ENCODE measurements around the gene RPS24. TPM values are rescaled to one million over a fixed set of nuclear protein-coding genes. Genes with fewer than 3 reads are reported as not detected.
"Not testable (repeated sequence)": the region's sequence is repeated elsewhere in the genome, so short reads cannot be mapped to it uniquely, and the experiment has no call there.

Gene RPS24
- total RNA-seq, 1 experiment from 2014 or later: 1,301 TPM

GRCh38 chr10:78058562-78058961, 24.9 kb downstream of the RPS24 start:
- Histone ChIP-seq H3K27me3 (ENCODE audit: control insufficient read depth, insufficient read depth, low read length) (no peaks in the 10 kb centered on the region), H3K36me3 (replicated peaks; ENCODE audit: control insufficient read depth, insufficient read depth, low read length) (no peaks in the 10 kb centered on the region; the same call in 1 of the 2 replicates)

DNA sequence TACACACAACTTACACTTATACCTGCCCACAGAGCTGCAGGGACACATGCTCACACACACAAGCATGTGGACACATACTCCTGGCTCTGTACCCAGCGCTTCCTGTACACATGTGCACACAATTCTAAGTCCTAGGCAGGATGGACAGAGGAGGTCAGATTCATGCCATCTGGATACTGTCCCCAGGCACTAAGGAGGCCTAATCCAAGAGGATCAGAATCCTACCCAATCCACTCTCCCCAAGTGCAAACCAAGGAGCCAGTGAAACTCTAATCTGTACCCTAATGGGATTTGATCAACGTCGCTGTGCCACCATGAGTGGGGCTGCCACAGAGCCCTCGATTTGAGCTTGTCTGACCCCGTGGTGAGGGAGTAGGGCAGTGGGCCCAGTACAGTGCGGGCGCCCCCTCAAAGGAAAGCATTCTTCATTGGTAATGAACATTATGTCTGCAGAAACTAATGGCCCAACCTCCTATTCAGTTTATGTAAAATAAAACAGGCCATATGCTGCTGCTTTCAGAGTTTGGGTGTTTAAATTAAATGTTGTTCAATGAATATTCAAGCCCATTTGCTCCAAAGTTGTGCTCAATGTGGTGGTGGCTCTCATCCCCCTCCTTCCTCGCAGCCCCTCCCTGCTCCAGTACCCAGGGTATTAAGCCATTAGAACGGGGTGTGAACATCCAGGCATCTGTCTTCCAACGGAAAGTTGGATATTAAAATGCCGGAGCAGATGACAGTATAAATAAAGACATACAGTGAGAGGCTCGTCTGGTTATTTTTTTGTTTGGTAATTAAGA, 26.4 kb downstream of the RPS24 start:
- Histone ChIP-seq H3K4me3 (ENCODE audit: insufficient read depth, low read depth, low read length) (no peak overlapping the region), H3K36me3 (replicated peaks; ENCODE audit: control insufficient read depth, insufficient read depth, low read length) (no peaks in the 10 kb centered on the region), H3K27me3 (ENCODE audit: control insufficient read depth, insufficient read depth, low read length) (no peaks in the 10 kb centered on the region)
- no peak for DNase-seq

More at GRCh38 chr10:78058562-78058961, 24.9 kb downstream of the RPS24 start:
- H3K4me3 ChIP-seq (ENCODE audit: insufficient read depth, low read depth, low read length): no peak overlapping the region
- no peak for DNase-seq

DNA sequence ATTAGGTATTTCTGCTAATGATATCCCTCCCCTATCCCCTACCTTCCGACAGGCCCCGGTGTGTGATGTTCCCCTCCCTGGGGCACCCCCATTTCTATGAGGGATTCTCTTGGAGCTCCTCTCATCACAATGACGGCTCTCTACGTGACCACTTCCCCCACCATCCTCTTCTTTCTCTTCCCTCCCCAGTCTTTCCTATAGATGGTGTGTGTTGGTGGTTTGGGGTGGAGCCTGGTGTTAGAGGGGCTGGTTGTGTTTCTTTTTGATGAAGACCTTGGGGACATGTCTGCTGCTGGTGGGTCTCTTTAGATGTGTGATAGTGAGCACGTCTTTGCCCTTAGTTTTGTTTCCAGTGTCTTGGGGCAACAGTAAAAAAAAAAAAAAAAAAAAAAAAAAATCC, 28.6 kb downstream of the RPS24 start:
- Histone ChIP-seq H3K27me3 (ENCODE audit: control insufficient read depth, insufficient read depth, low read length) (no peaks in the 10 kb centered on the region), H3K4me3 (ENCODE audit: insufficient read depth, low read depth, low read length) (no peak overlapping the region), H3K36me3 (replicated peaks; ENCODE audit: control insufficient read depth, insufficient read depth, low read length) (no peaks in the 10 kb centered on the region)
- no peak for DNase-seq

DNA sequence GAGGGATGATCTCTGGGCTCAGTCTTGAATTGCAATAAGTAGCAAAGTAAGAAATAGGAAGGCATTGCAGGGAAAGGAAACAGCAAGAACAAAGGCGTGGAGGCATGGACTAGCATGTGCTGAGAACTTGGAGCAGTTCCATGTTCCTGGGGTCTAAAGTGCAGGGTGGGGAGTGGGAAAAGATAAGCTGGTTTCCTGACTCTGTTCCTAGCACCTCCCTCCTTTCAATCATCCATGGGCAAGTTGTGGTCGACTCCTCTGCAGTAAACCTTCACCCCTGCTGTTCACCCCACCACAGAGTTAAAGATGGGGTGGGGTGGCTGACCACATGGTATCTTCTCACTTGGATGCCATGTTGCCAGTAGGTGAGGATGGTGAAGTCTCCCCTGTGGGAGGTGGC, 29.6 kb downstream of the RPS24 start:
- H3K27me3 ChIP-seq (ENCODE audit: control insufficient read depth, insufficient read depth, low read length): no peaks in the 10 kb centered on the region
- DNase-seq: no peak
- no peaks in the 10 kb centered on the region for H3K36me3 ChIP-seq (replicated peaks; ENCODE audit: control insufficient read depth, insufficient read depth, low read length)
- H3K4me3 ChIP-seq (ENCODE audit: insufficient read depth, low read depth, low read length): no peak overlapping the region

GRCh38 chr10:78064919-78065318, 31.3 kb downstream of the RPS24 start:
- not testable (repeated sequence) for H3K27me3 ChIP-seq (ENCODE audit: control insufficient read depth, insufficient read depth, low read length)

DNA sequence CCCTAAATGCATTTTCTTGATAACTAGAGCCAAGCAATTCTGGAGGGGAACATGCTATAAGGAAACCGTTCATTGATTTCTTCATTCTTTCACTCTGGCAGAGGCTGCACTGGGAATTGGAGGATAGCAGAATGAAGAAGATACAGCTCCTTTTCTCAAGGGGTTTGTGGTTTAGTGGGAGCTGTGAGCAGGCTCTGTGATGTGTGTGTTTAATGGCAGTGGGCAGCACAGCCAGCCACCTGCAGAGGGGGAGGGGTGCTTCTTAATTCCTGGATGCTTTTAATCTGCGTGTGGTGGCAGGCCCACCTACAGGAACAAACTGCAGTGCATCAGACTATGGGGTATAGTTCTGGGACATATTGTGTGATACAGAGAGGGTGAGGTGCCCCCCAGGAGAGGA, 31.9 kb downstream of the RPS24 start:
- no peak overlapping the region for H3K4me3 ChIP-seq (ENCODE audit: insufficient read depth, low read depth, low read length)
- DNase-seq: no peak
- H3K27me3 ChIP-seq (ENCODE audit: control insufficient read depth, insufficient read depth, low read length): no peaks in the 10 kb centered on the region
- no peaks in the 10 kb centered on the region for H3K36me3 ChIP-seq (replicated peaks; ENCODE audit: control insufficient read depth, insufficient read depth, low read length)

More at GRCh38 chr10:78064919-78065318, 31.3 kb downstream of the RPS24 start:
- not testable (repeated sequence) for H3K4me3 ChIP-seq (ENCODE audit: insufficient read depth, low read depth, low read length); H3K36me3 ChIP-seq (replicated peaks; ENCODE audit: control insufficient read depth, insufficient read depth, low read length); DNase-seq

DNA sequence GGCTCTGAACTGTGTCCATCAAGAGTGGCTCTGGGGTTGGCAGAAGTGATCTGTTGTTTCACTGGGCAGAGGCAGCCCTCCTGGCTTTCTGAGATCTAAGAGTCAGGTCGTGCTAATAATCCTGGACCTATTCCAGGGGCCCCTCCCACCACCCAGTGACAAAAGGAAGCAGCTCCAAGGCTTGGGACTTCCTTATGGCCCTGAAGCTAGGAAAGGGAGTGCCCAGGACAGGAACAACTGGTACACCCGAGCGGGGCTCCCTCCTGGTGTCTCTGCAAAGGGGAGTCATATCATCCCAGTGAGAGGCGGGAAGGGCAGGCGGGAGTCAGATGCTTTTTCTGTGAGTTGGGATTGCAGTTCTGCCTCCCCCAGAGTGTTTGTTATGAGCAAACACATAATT, 32.3 kb downstream of the RPS24 start:
- no peaks in the 10 kb centered on the region for H3K27me3 ChIP-seq (ENCODE audit: control insufficient read depth, insufficient read depth, low read length)
- H3K36me3 ChIP-seq (replicated peaks; ENCODE audit: control insufficient read depth, insufficient read depth, low read length): no peaks in the 10 kb centered on the region
- no peak for DNase-seq
- H3K4me3 ChIP-seq (ENCODE audit: insufficient read depth, low read depth, low read length): no peak overlapping the region

GRCh38 chr10:78066728-78067430, 33.2 kb downstream of the RPS24 start:
- no peaks in the 10 kb centered on the region for H3K36me3 ChIP-seq (replicated peaks; ENCODE audit: control insufficient read depth, insufficient read depth, low read length)
- DNase-seq: no peak
- no peaks in the 10 kb centered on the region for H3K27me3 ChIP-seq (ENCODE audit: control insufficient read depth, insufficient read depth, low read length)
- H3K4me3 ChIP-seq (ENCODE audit: insufficient read depth, low read depth, low read length): no peak overlapping the region

- no peaks in the 10 kb centered on the region for H3K36me3 ChIP-seq (replicated peaks; ENCODE audit: control insufficient read depth, insufficient read depth, low read length)
- no peak for DNase-seq
- H3K4me3 ChIP-seq (ENCODE audit: insufficient read depth, low read depth, low read length): no peak overlapping the region
- no peaks in the 10 kb centered on the region for H3K27me3 ChIP-seq (ENCODE audit: control insufficient read depth, insufficient read depth, low read length)
Measured at GRCh38 chr10:78069151-78069550, 35.5 kb downstream of the RPS24 start.

DNA sequence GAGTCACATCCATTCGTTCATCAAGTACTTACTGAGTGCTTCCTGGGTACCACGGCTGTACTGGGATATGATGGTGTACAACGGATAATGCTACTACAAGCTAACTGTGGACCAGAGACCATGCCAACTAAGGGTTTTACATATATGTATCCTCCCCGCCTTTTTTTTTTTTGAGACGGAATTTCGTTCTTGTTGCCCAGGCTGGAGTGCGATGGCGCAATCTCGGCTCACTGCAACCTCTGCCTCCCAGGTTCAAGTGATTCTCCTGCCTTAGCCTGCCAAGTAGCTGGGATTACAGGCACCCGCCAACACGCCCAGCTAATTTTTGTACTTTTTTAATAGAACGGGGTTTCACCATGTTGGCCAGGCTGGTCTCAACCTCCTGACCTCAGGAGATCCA, 36.4 kb downstream of the RPS24 start:
- H3K4me3 ChIP-seq (ENCODE audit: insufficient read depth, low read depth, low read length); H3K36me3 ChIP-seq (replicated peaks; ENCODE audit: control insufficient read depth, insufficient read depth, low read length); H3K27me3 ChIP-seq (ENCODE audit: control insufficient read depth, insufficient read depth, low read length); DNase-seq: not testable (repeated sequence)

GRCh38 chr10:78070726-78071125, 37.1 kb downstream of the RPS24 start:
- no peaks in the 10 kb centered on the region for H3K36me3 ChIP-seq (replicated peaks; ENCODE audit: control insufficient read depth, insufficient read depth, low read length)
- DNase-seq: no peak
- H3K27me3 ChIP-seq (ENCODE audit: control insufficient read depth, insufficient read depth, low read length): no peaks in the 10 kb centered on the region
- no peak overlapping the region for H3K4me3 ChIP-seq (ENCODE audit: insufficient read depth, low read depth, low read length)

DNA sequence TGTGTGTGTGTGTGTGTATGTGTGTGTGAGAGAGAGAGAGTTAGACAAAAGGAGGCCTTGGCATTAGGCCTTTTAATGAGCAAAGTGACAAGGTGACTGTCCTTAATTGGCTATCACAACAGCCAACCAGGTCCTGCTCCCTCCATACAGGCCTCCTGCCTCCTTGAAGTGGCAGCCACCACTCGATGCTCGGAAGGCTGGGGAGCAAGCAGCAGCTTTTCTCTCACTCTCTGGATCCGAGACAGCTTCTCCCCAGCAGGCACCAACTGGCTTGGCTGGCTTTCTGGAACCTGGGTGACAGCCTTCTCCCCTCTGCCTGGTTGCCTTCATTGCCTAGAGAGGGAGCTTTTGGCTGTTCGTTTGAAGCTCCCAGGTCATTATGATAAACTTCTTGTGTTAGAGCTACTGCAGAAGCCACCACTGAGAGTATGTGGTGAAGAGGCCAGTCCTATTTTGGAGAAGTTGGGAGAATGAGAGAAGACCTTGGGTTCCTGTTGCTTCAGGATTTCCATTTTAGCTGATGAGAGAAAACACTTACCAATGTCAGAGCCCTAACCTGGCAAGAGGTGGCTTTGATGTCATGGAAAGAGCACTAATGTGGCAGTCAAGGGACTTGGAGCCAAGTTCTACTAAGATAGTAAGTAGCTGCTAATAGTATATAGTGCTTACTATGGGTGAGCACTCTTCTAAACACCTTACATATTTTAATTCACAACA, 37.6 kb downstream of the RPS24 start:
- DNase-seq: no peak
- Histone ChIP-seq H3K36me3 (replicated peaks; ENCODE audit: control insufficient read depth, insufficient read depth, low read length) (no peaks in the 10 kb centered on the region), H3K4me3 (ENCODE audit: insufficient read depth, low read depth, low read length) (no peak overlapping the region), H3K27me3 (ENCODE audit: control insufficient read depth, insufficient read depth, low read length) (no peaks in the 10 kb centered on the region)

GRCh38 chr10:78071857-78072179, 38.2 kb downstream of the RPS24 start:
- no peaks in the 10 kb centered on the region for H3K36me3 ChIP-seq (replicated peaks; ENCODE audit: control insufficient read depth, insufficient read depth, low read length)
- H3K4me3 ChIP-seq (ENCODE audit: insufficient read depth, low read depth, low read length): no peak overlapping the region
- DNase-seq: no peak
- H3K27me3 ChIP-seq (ENCODE audit: control insufficient read depth, insufficient read depth, low read length): no peaks in the 10 kb centered on the region

GRCh38 chr10:78072504-78072903, 38.8 kb downstream of the RPS24 start:
- Histone ChIP-seq H3K27me3 (ENCODE audit: control insufficient read depth, insufficient read depth, low read length) (no peaks in the 10 kb centered on the region), H3K36me3 (replicated peaks; ENCODE audit: control insufficient read depth, insufficient read depth, low read length) (no peaks in the 10 kb centered on the region), H3K4me3 (ENCODE audit: insufficient read depth, low read depth, low read length) (no peak overlapping the region)
- DNase-seq: no peak

DNA sequence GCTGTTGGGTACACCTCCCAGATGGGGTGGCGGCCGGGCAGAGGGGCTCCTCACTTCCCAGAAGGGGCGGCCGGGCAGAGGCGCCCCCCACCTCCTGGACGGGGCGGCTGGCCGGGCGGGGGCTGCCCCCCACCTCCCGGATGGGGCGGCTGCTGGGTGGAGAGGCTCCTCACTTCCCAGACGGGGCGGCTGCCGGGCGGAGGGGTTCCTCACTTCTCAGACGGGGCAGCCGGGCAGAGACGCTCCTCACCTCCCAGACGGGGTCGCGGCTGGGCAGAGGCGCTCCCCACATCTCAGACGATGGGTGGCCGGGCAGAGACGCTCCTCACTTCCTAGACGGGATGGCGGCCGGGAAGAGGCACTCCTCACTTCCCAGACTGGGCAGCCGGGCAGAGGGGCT, 42.1 kb downstream of the RPS24 start:
- H3K4me3 ChIP-seq (ENCODE audit: insufficient read depth, low read depth, low read length); H3K36me3 ChIP-seq (replicated peaks; ENCODE audit: control insufficient read depth, insufficient read depth, low read length); H3K27me3 ChIP-seq (ENCODE audit: control insufficient read depth, insufficient read depth, low read length); DNase-seq: not testable (repeated sequence)
